Measurements from ENCODE around the gene WDFY1.
"Not testable (repeated sequence)": the region's sequence is repeated elsewhere in the genome, so short reads cannot be mapped to it uniquely, and the experiment has no call there.

WDFY1 gene

DNA sequence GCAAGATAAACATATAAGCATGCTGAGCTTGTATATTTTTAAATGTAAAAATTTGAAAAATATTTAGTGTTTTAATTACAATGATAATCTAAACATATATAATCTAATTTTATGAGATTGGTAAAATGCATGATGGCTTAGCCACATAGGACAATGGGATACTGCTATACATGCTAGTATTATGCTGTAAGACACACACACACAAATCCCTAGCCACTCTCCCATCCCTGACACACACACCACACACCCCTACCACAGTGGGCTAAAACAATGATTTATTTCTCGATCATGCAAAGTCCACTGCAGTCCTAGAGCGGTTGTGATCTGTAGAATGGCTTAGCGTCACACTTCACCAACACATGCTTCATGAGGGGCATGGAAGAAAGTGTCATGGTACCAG lies 71.5 kb downstream of the WDFY1 start:
- H3K9me3 ChIP-seq (ENCODE audit: control insufficient read depth in 2 of 2, low read length in 2 of 2): peaks cover 0 to 4% of the 10 kb centered on the region in 2 donors
- H3K27ac ChIP-seq (ENCODE audit: low read length): no peak overlapping the region
- no peak overlapping the region for H3K9ac ChIP-seq (ENCODE audit: low read length in 2 of 2)
- no peaks in the 10 kb centered on the region for H3K27me3 ChIP-seq (ENCODE audit: control insufficient read depth in 1 of 2, insufficient read depth in 2 of 2, low read length in 2 of 2)
- peaks cover 23 to 27% of the 10 kb centered on the region in 2 donors for H3K36me3 ChIP-seq (ENCODE audit: control insufficient read depth in 2 of 2, insufficient read depth in 2 of 2, low read length in 2 of 2)
- no peaks in the 10 kb centered on the region for H3K4me1 ChIP-seq (ENCODE audit: control insufficient read depth, insufficient read depth, low read length)
- no peak overlapping the region for H3K4me3 ChIP-seq (ENCODE audit: low read length in 2 of 2)

DNA sequence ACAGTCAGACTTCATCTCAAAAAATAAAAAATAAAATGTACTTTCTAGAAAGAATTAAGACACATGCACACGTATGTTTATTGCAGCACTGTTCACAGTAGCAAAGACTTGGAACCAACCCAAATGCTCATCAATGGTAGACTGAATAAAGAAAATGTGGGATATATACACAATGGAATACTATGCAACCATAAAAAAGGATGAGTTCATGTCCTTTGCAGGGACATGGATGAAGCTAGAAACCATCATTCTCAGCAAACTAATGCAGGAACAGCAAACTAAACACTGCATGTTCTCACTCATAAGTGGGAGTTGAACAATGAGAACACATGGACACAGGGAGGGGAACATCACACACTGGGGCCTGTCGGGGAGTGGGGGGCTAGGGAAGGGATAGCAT lies 72.4 kb downstream of the WDFY1 start:
- H3K27me3 ChIP-seq (ENCODE audit: control insufficient read depth in 1 of 2, insufficient read depth in 2 of 2, low read length in 2 of 2); H3K4me1 ChIP-seq (ENCODE audit: control insufficient read depth, insufficient read depth, low read length); H3K9ac ChIP-seq (ENCODE audit: low read length in 2 of 2); H3K4me3 ChIP-seq (ENCODE audit: low read length in 2 of 2); H3K9me3 ChIP-seq (ENCODE audit: control insufficient read depth in 2 of 2, low read length in 2 of 2); H3K27ac ChIP-seq (ENCODE audit: low read length): not testable (repeated sequence)
- H3K36me3 ChIP-seq (ENCODE audit: control insufficient read depth in 2 of 2, insufficient read depth in 2 of 2, low read length in 2 of 2): peaks cover 14 to 18% of the 10 kb centered on the region in 2 donors

DNA sequence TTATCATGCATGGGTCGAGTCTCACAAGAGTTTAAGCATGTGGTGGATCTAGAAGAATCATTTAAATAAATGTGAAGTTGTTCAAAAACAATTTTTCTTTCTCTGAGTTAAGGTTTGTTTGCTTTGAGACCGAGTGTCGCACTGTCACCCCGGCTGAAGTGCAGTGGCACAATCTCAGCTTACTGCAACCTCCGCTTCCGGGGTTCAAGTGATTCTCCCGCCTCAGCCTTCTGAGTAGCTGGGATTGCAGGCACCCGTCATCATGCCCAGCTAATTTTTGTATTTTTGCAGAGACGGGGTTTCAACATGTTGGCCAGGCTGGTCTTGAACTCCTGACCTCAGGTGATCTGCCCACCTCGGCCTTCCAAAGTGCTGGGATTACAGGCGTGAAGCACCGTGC lies 73.5 kb downstream of the WDFY1 start:
- H3K27ac ChIP-seq (ENCODE audit: low read length); H3K9me3 ChIP-seq (ENCODE audit: control insufficient read depth in 2 of 2, low read length in 2 of 2); H3K9ac ChIP-seq (ENCODE audit: low read length in 2 of 2); H3K4me3 ChIP-seq (ENCODE audit: low read length in 2 of 2); H3K4me1 ChIP-seq (ENCODE audit: control insufficient read depth, insufficient read depth, low read length); H3K27me3 ChIP-seq (ENCODE audit: control insufficient read depth in 1 of 2, insufficient read depth in 2 of 2, low read length in 2 of 2): not testable (repeated sequence)
- peaks cover 9 to 11% of the 10 kb centered on the region in 2 donors for H3K36me3 ChIP-seq (ENCODE audit: control insufficient read depth in 2 of 2, insufficient read depth in 2 of 2, low read length in 2 of 2)

DNA sequence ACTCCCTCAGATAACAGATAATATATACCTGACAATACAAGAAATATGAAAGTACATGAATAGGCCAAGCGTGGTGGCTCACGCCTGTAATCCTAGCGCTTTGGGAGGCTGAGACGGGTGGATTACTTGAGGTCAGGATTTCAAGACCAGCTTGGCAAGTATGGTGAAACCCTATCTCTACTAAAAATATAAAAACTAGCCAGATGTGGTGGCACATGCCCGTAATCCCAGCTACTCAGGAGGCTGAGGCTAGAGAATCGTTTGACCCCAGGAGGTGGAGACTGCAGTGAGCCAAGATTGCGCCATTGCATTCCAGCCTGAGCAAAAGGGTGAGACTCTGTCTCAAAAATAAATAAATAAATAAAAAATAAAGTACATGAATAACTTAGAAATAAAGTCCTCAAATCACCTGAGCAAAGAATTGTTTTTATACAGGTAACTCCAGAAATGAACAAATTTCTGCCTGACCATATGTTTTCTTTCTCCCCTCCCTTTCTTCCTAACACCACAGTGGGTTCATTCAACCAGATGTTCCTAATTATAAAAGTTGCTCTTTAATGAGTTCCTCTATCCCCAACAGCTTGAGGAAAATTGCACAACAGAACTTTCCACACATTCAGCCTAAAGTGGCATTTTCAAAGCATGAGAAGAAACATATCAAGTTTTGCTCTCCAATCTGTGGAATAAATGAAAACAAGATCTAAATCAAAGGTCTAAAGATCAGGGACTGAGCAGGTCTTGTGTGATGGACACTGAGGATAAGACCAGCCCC lies 74.1 kb downstream of the WDFY1 start:
- Histone ChIP-seq H3K4me3 (ENCODE audit: low read length in 2 of 2) (no peak overlapping the region), H3K36me3 (ENCODE audit: control insufficient read depth in 2 of 2, insufficient read depth in 2 of 2, low read length in 2 of 2) (peaks cover 9 to 11% of the 10 kb centered on the region in 2 donors), H3K4me1 (ENCODE audit: control insufficient read depth, insufficient read depth, low read length) (no peaks in the 10 kb centered on the region), H3K27ac (ENCODE audit: low read length) (no peak overlapping the region), H3K27me3 (ENCODE audit: control insufficient read depth in 1 of 2, insufficient read depth in 2 of 2, low read length in 2 of 2) (no peaks in the 10 kb centered on the region), H3K9me3 (ENCODE audit: control insufficient read depth in 2 of 2, low read length in 2 of 2) (peaks cover 0 to 4% of the 10 kb centered on the region in 2 donors), H3K9ac (ENCODE audit: low read length in 2 of 2) (no peak overlapping the region)

DNA sequence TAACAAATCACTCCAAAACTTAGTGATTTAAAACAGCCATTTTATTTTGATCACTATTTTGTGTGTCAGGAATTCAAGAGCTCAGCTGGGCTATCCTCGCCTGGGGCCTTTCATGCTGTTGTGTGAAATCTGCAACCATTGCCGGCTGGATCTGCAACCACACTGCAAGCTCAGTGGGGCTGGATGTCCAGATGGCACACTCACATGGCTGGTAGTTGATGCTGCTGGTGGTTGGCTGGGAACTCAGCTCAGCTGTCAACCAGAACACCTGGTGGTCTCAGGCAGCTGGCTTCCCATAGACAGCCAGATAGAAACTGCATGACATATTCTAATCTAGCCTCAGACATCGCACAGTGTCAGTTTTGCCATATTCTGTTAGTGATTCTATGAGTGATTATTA lies 77.1 kb downstream of the WDFY1 start:
- no peaks in the 10 kb centered on the region for H3K27me3 ChIP-seq (ENCODE audit: control insufficient read depth in 1 of 2, insufficient read depth in 2 of 2, low read length in 2 of 2)
- no peak overlapping the region for H3K4me3 ChIP-seq (ENCODE audit: low read length in 2 of 2)
- H3K4me1 ChIP-seq (ENCODE audit: control insufficient read depth, insufficient read depth, low read length): no peaks in the 10 kb centered on the region
- H3K9ac ChIP-seq (ENCODE audit: low read length in 2 of 2): no peak overlapping the region
- no peak overlapping the region for H3K27ac ChIP-seq (ENCODE audit: low read length)
- H3K36me3 ChIP-seq (ENCODE audit: control insufficient read depth in 2 of 2, insufficient read depth in 2 of 2, low read length in 2 of 2): no peaks in the 10 kb centered on the region
- no peaks in the 10 kb centered on the region for H3K9me3 ChIP-seq (ENCODE audit: control insufficient read depth in 2 of 2, low read length in 2 of 2)

DNA sequence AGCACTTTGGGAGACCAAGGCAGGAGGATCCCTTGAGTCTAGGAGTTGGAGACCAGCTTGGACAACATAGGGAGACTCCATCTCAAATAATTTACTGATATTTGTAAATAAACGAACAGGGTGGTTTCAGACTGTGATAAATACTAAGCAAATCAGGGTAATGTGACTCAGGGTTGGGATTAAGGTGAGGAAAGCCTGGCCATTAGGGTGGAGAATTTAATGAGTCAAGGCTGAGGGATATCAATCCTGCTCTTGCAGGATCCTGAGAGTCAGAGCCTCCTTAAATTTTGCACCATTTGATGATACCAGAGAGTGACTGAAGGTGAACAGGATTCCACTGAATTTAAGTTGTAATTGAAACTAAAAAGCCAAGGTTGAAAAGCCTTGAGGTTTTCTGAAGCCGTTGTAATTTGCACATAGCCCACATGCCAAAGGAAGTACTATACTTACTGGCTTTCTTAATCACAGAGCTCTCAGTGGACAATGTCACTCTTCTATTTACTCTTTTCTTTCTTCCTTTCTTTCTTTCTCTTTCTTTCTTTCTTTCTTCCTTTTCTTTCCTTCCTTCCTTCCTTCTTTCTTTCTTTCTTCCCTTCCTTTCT lies 79.1 kb downstream of the WDFY1 start:
- Histone ChIP-seq H3K4me3 (ENCODE audit: low read length in 2 of 2) (no peak overlapping the region), H3K9me3 (ENCODE audit: control insufficient read depth in 2 of 2, low read length in 2 of 2) (no peaks in the 10 kb centered on the region), H3K27ac (ENCODE audit: low read length) (no peak overlapping the region), H3K4me1 (ENCODE audit: control insufficient read depth, insufficient read depth, low read length) (no peaks in the 10 kb centered on the region), H3K27me3 (ENCODE audit: control insufficient read depth in 1 of 2, insufficient read depth in 2 of 2, low read length in 2 of 2) (no peaks in the 10 kb centered on the region), H3K9ac (ENCODE audit: low read length in 2 of 2) (no peak overlapping the region), H3K36me3 (ENCODE audit: control insufficient read depth in 2 of 2, insufficient read depth in 2 of 2, low read length in 2 of 2) (no peaks in the 10 kb centered on the region)

DNA sequence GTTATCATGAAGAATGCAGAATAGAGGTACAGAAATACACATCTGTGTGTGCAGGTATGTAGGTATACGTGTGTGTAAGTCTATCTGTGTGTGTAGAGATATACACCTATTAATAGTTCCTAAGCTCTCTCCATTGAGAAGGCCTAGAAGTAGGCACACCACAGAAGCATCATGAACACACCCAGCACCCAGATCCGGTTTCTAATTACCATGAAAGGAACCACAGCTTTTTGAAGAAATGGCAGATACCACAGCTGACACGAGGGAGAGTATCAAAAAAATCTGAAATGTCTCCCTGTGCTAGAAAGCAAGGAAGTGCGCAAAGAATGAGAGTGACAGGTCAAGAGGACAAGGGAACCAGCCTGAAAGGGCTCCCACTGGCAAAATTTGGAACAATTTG lies 80.0 kb downstream of the WDFY1 start:
- no peaks in the 10 kb centered on the region for H3K9me3 ChIP-seq (ENCODE audit: control insufficient read depth in 2 of 2, low read length in 2 of 2)
- no peaks in the 10 kb centered on the region for H3K4me1 ChIP-seq (ENCODE audit: control insufficient read depth, insufficient read depth, low read length)
- no peak overlapping the region for H3K27ac ChIP-seq (ENCODE audit: low read length)
- no peaks in the 10 kb centered on the region for H3K36me3 ChIP-seq (ENCODE audit: control insufficient read depth in 2 of 2, insufficient read depth in 2 of 2, low read length in 2 of 2)
- H3K9ac ChIP-seq (ENCODE audit: low read length in 2 of 2): no peak overlapping the region
- H3K27me3 ChIP-seq (ENCODE audit: control insufficient read depth in 1 of 2, insufficient read depth in 2 of 2, low read length in 2 of 2): no peaks in the 10 kb centered on the region
- H3K4me3 ChIP-seq (ENCODE audit: low read length in 2 of 2): no peak overlapping the region

DNA sequence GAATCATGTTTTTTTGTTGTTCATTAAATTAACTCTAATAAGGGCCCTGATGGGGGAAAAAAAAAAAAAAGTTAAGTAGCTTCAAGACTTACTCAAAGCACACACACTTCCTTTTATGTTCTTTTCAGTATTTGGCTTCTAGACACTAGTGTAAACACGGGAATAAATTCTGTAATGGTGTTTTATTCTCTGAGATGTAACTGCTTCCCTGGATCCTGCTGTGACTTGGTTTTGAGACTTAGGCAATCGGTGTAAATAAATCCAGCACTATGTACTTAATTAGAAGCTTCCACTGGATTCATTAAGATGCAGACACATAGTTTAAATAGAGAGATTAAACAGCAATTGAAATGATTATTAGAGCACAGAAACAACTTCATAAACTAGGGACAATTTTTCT lies 81.6 kb downstream of the WDFY1 start:
- Histone ChIP-seq H3K9ac (ENCODE audit: low read length in 2 of 2) (no peak overlapping the region), H3K4me3 (ENCODE audit: low read length in 2 of 2) (no peak overlapping the region), H3K27me3 (ENCODE audit: control insufficient read depth in 1 of 2, insufficient read depth in 2 of 2, low read length in 2 of 2) (no peaks in the 10 kb centered on the region), H3K9me3 (ENCODE audit: control insufficient read depth in 2 of 2, low read length in 2 of 2) (no peaks in the 10 kb centered on the region), H3K27ac (ENCODE audit: low read length) (no peak overlapping the region), H3K4me1 (ENCODE audit: control insufficient read depth, insufficient read depth, low read length) (no peaks in the 10 kb centered on the region), H3K36me3 (ENCODE audit: control insufficient read depth in 2 of 2, insufficient read depth in 2 of 2, low read length in 2 of 2) (no peaks in the 10 kb centered on the region)

DNA sequence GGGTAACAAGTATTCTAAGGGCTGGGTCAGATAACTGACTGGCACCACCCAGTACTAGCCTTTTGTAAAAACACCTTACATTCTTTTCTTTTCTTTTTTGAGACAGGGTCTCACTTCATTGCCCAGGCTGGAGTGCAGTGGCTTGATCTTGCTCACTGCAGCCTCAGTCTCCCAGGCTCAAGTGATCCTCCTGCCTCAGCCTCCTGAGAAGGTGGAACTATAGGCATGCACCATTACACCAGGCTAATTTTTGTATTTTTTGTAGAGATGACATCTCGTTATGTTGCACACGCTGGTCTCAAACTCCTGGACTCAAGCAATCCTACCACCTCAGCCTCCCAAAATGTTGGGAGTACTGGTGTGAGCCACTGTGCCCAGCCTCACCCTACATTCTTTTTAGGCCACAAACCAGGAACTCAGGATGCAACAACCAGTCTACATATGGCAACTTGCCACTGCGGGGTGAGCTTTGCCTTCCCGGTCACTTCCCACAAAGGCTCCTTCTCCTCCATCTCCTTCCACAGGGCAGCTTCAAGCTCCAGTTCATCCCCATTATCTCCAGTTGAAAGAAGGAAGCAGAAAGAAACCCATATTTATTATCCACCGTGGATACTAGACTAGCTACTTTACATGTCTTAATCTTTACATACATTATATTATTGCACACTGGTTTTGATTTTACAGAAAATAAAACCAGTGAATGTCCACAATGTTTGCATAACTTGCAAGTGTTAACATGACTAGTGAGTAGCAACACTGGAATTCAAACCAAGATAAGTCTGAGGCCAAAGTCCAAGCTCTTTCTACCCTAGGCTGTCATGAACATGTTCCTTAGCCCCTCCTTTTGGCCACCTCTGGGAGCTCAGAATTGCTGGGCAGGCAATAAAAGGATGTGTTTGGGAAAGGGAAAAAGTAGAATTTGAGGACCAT lies 84.1 kb downstream of the WDFY1 start:
- H3K4me3 ChIP-seq (ENCODE audit: low read length in 2 of 2): no peak overlapping the region
- H3K4me1 ChIP-seq (ENCODE audit: control insufficient read depth, insufficient read depth, low read length): no peaks in the 10 kb centered on the region
- H3K27ac ChIP-seq (ENCODE audit: low read length): no peak overlapping the region
- no peaks in the 10 kb centered on the region for H3K9me3 ChIP-seq (ENCODE audit: control insufficient read depth in 2 of 2, low read length in 2 of 2)
- no peak overlapping the region for H3K9ac ChIP-seq (ENCODE audit: low read length in 2 of 2)
- H3K27me3 ChIP-seq (ENCODE audit: control insufficient read depth in 1 of 2, insufficient read depth in 2 of 2, low read length in 2 of 2): no peaks in the 10 kb centered on the region
- no peaks in the 10 kb centered on the region for H3K36me3 ChIP-seq (ENCODE audit: control insufficient read depth in 2 of 2, insufficient read depth in 2 of 2, low read length in 2 of 2)

DNA sequence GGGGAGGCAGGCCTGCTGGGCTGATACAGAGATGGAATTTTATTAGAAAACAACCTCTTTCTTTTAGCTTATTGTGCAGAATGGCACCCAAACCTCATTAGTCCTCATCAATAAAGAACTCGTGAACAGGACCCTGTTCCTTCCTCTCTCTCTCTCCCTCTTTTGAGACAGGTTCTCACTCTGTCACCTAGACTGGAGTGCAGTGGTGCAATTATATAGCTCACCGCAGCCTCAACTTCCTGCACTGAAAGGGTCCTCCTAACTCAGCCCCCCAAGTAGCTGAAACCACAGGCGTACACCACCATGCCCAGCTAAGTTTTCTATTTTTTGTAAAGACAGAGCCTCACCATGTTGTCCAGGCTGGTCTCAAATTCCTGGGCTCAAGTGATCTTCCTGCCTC lies 86.1 kb downstream of the WDFY1 start:
- Histone ChIP-seq H3K4me1 (ENCODE audit: control insufficient read depth, insufficient read depth, low read length) (no peaks in the 10 kb centered on the region), H3K9me3 (ENCODE audit: control insufficient read depth in 2 of 2, low read length in 2 of 2) (no peaks in the 10 kb centered on the region), H3K27me3 (ENCODE audit: control insufficient read depth in 1 of 2, insufficient read depth in 2 of 2, low read length in 2 of 2) (no peaks in the 10 kb centered on the region), H3K9ac (ENCODE audit: low read length in 2 of 2) (no peak overlapping the region), H3K36me3 (ENCODE audit: control insufficient read depth in 2 of 2, insufficient read depth in 2 of 2, low read length in 2 of 2) (no peaks in the 10 kb centered on the region), H3K27ac (ENCODE audit: low read length) (no peak overlapping the region), H3K4me3 (ENCODE audit: low read length in 2 of 2) (no peak overlapping the region)
